SK-N-SH (cell line): ENCODE data around the gene TC2N.

ENCODE experiments used
- GABPA ChIP-seq: IDR thresholded peaks from 2 replicates; pipeline ENCODE4 v1.4.0; 2012; ENCODE audit warnings: low read depth, mild to moderate bottlenecking
- POLR2AphosphoS5 ChIP-seq: IDR thresholded peaks from 2 replicates; pipeline ENCODE4 v1.6.1; 2012; ENCODE audit warnings: low read depth, low read length
- TF ChIP-seq, protein P1 (sequence below): fragments of 200-600 bp; sonication (generic); IDR thresholded peaks from 2 replicates; pipeline ENCODE4 v1.6.1; 2017; ENCODE audit warnings: antibody characterized with exemption, mild to moderate bottlenecking, moderate library complexity

DNA sequence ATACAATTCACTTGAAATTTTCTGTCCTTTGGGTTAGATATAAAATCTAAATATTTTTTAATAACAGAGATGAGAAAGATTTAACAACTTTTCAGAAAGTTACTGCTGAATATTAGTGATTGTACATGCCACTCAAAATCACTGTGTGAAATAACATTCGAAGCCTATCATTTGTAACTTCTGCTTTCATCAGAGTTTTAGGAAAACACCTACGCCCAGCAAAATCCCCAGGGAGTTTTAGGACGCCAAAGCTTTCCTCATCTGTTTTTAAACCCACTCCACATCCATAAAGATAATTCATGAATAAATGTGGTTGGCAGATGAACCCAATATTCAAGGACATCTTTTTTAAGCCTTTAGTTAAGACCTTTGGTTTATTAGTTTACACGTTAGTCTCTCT lies 23.9 kb downstream of the TC2N start:
- TF ChIP-seq, protein P1, sequence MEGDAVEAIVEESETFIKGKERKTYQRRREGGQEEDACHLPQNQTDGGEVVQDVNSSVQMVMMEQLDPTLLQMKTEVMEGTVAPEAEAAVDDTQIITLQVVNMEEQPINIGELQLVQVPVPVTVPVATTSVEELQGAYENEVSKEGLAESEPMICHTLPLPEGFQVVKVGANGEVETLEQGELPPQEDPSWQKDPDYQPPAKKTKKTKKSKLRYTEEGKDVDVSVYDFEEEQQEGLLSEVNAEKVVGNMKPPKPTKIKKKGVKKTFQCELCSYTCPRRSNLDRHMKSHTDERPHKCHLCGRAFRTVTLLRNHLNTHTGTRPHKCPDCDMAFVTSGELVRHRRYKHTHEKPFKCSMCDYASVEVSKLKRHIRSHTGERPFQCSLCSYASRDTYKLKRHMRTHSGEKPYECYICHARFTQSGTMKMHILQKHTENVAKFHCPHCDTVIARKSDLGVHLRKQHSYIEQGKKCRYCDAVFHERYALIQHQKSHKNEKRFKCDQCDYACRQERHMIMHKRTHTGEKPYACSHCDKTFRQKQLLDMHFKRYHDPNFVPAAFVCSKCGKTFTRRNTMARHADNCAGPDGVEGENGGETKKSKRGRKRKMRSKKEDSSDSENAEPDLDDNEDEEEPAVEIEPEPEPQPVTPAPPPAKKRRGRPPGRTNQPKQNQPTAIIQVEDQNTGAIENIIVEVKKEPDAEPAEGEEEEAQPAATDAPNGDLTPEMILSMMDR: no peak
- no peak for TF ChIP-seq POLR2AphosphoS5
- TF ChIP-seq GABPA: no peak
